ENCODE measurements around the gene WNK2.

Gene WNK2

GRCh38 chr9:93287593-93287992, 103.7 kb downstream of the WNK2 start:
- DNase-seq (ENCODE audit: low read depth in 1 of 2, low spot score in 1 of 2) = no peak
- TF ChIP-seq CTCF (IDR thresholded peaks at IDR 0.05; ENCODE audit: insufficient read depth, low read length) (no peak), REST (IDR thresholded peaks at IDR 0.05; ENCODE audit: insufficient replicate concordance, low read depth) (no peak), SPI1 (IDR thresholded peaks at IDR 0.05; ENCODE audit: borderline replicate concordance, low read depth) (no peak), POLR2AphosphoS5 (IDR thresholded peaks at IDR 0.05; ENCODE audit: low read depth) (no peak), GABPA (IDR thresholded peaks at IDR 0.05; ENCODE audit: low read depth) (no peak)
- Histone ChIP-seq H3K27ac (replicated peaks) (no peak overlapping the region), H3K27me3 (ENCODE audit: insufficient read depth, poor library complexity, severe bottlenecking) (peaks cover 8% of the 10 kb centered on the region), H3K4me3 (replicated peaks; ENCODE audit: insufficient read depth, low read length) (no peak overlapping the region)

GRCh38 chr9:93288341-93288740, 104.4 kb downstream of the WNK2 start:
- DNase-seq (ENCODE audit: low read depth in 1 of 2, low spot score in 1 of 2) = peak in 1 of 2 experiments; percentile 25
- Histone ChIP-seq H3K27ac (replicated peaks) (no peak overlapping the region), H3K27me3 (ENCODE audit: insufficient read depth, poor library complexity, severe bottlenecking) (peaks cover 3% of the 10 kb centered on the region), H3K4me3 (replicated peaks; ENCODE audit: insufficient read depth, low read length) (no peak overlapping the region)
- no peak for TF ChIP-seq POLR2AphosphoS5 (IDR thresholded peaks at IDR 0.05; ENCODE audit: low read depth)
- no peak for TF ChIP-seq GABPA (IDR thresholded peaks at IDR 0.05; ENCODE audit: low read depth)
- TF ChIP-seq SPI1 (IDR thresholded peaks at IDR 0.05; ENCODE audit: borderline replicate concordance, low read depth) = no peak
- no peak for TF ChIP-seq REST (IDR thresholded peaks at IDR 0.05; ENCODE audit: insufficient replicate concordance, low read depth)
- TF ChIP-seq CTCF (IDR thresholded peaks at IDR 0.05; ENCODE audit: insufficient read depth, low read length) = no peak

GRCh38 chr9:93288891-93289883, 105.2 kb downstream of the WNK2 start:
- no peak for DNase-seq (ENCODE audit: low read depth in 1 of 2, low spot score in 1 of 2)
- no peak overlapping the region for H3K27ac ChIP-seq (replicated peaks)
- peaks cover 2% of the 10 kb centered on the region for H3K27me3 ChIP-seq (ENCODE audit: insufficient read depth, poor library complexity, severe bottlenecking)
- no peak overlapping the region for H3K4me3 ChIP-seq (replicated peaks; ENCODE audit: insufficient read depth, low read length)
- TF ChIP-seq CTCF (IDR thresholded peaks at IDR 0.05; ENCODE audit: insufficient read depth, low read length) (no peak), REST (IDR thresholded peaks at IDR 0.05; ENCODE audit: insufficient replicate concordance, low read depth) (no peak), POLR2AphosphoS5 (IDR thresholded peaks at IDR 0.05; ENCODE audit: low read depth) (no peak), SPI1 (IDR thresholded peaks at IDR 0.05; ENCODE audit: borderline replicate concordance, low read depth) (no peak), GABPA (IDR thresholded peaks at IDR 0.05; ENCODE audit: low read depth) (no peak)

All from HL-60 (cell line).